HEK293 (cell line): Measurements from ENCODE around the gene PCDHGB7.

Experiments
- CTCF ChIA-PET: fragments of 350-600 bp; formaldehyde crosslinking; extraction: SDS; loops from one replicate; lab custom pipeline; 2021; ENCODE audit warnings: antibody characterized with exemption; lab: Yijun Ruan, JAX
- POLR2A ChIA-PET: fragments of 300-600 bp; formaldehyde crosslinking; extraction: SDS; loops from one replicate; lab custom pipeline; 2020; ENCODE audit warnings: antibody characterized with exemption, inconsistent platforms; lab: Yijun Ruan, JAX
- H3K27ac ChIP-seq: fragments of 200-500 bp; sonication (Bioruptor generic); 2 replicates; pipeline ENCODE4 v1.5.1; 2014; ENCODE audit warnings: low read depth, low read length, control low read depth, inconsistent platforms; ENCODE audit errors: extremely low read depth
- H3K36me3 ChIP-seq, 2 experiments: fragments of 200-500 bp in 1 of 2; sonication (Bioruptor generic) in 1 of 2; 1 replicate in 1 of 2; 2 replicates in 1 of 2; pipeline ENCODE4 v1.5.1; 2014 to 2017; ENCODE audit warnings: inconsistent platforms in 2 of 2, low read length in 2 of 2; ENCODE audit not compliant: control insufficient read depth in 2 of 2, insufficient read depth in 1 of 2
- H3K4me1 ChIP-seq: fragments of 200-500 bp; sonication (Bioruptor generic); 2 replicates; pipeline ENCODE4 v1.5.1; 2014; ENCODE audit warnings: mild to moderate bottlenecking, low read length, inconsistent platforms; ENCODE audit not compliant: control insufficient read depth, insufficient read depth
- H3K4me3 ChIP-seq: 2 replicates; pipeline ENCODE4 v1.5.1; 2011; ENCODE audit warnings: low read depth, mild to moderate bottlenecking, control low read depth, low read length, moderate library complexity
- H3K9me3 ChIP-seq: fragments of 200-500 bp; sonication (Bioruptor generic); 2 replicates; pipeline ENCODE4 v1.5.1; 2014; ENCODE audit warnings: low read depth, low read length, inconsistent platforms; ENCODE audit not compliant: control insufficient read depth, insufficient read depth
- KLF16 ChIP-seq: fragments of 450-650 bp; formaldehyde crosslinking; IDR thresholded peaks from 2 replicates; pipeline ENCODE4 v1.5.1; 2017; ENCODE audit warnings: missing biosample characterization, missing genetic modification characterization
- REST ChIP-seq: fragments of 450-650 bp; formaldehyde crosslinking; IDR thresholded peaks from 2 replicates; pipeline ENCODE4 v1.5.1; 2016; ENCODE audit warnings: missing biosample characterization, missing genetic modification characterization
- ZBTB7A ChIP-seq: fragments of 450-650 bp; formaldehyde crosslinking; IDR thresholded peaks from 2 replicates; pipeline ENCODE4 v1.5.1; 2016; ENCODE audit warnings: low read depth, missing biosample characterization, missing genetic modification characterization
- ZBTB8A ChIP-seq: fragments of 450-650 bp; formaldehyde crosslinking; IDR thresholded peaks from 2 replicates; pipeline ENCODE4 v1.5.1; 2016; ENCODE audit warnings: missing biosample characterization, missing genetic modification characterization
- ZNF16 ChIP-seq: fragments of 450-650 bp; formaldehyde crosslinking; IDR thresholded peaks from 2 replicates; pipeline ENCODE4 v1.5.1; 2016; ENCODE audit warnings: low read depth, missing biosample characterization, missing genetic modification characterization
- ZNF266 ChIP-seq: fragments of 450-650 bp; formaldehyde crosslinking; IDR thresholded peaks from 2 replicates; pipeline ENCODE4 v1.5.1; 2016; ENCODE audit warnings: missing biosample characterization, missing genetic modification characterization, low read depth
- ZNF335 ChIP-seq: fragments of 450-650 bp; formaldehyde crosslinking; conservative IDR thresholded peaks from 2 replicates; pipeline ENCODE4 v1.5.1; 2016; ENCODE audit warnings: missing biosample characterization, missing genetic modification characterization
- ZNF366 ChIP-seq: fragments of 450-650 bp; formaldehyde crosslinking; conservative IDR thresholded peaks from 2 replicates; pipeline ENCODE4 v1.5.1; 2016; ENCODE audit warnings: missing biosample characterization, missing genetic modification characterization
- ZNF513 ChIP-seq: fragments of 450-650 bp; IDR thresholded peaks from 2 replicates; pipeline ENCODE4 v1.5.1; 2018; ENCODE audit warnings: missing biosample characterization, missing genetic modification characterization
- ZNF792 ChIP-seq: fragments of 450-650 bp; formaldehyde crosslinking; IDR thresholded peaks from 2 replicates; pipeline ENCODE4 v1.5.1; 2016; ENCODE audit warnings: missing biosample characterization, missing genetic modification characterization
- TF ChIP-seq, protein P1 (sequence below): fragments of 450-650 bp; formaldehyde crosslinking; IDR thresholded peaks from 2 replicates; pipeline ENCODE4 v1.5.1; 2016; ENCODE audit warnings: missing biosample characterization, missing genetic modification characterization, borderline replicate concordance
- TF ChIP-seq, protein P2 (sequence below): fragments of 450-650 bp; formaldehyde crosslinking; IDR thresholded peaks from 2 replicates; pipeline ENCODE4 v1.5.1; 2016; ENCODE audit warnings: missing biosample characterization, missing genetic modification characterization

PCDHGB7 gene

GRCh38 chr5:141393267-141393666 lies 24.2 kb upstream of the PCDHGB7 start:
- Histone ChIP-seq H3K4me3 (no peak overlapping the region), H3K4me1 (no peaks in the 10 kb centered on the region), H3K9me3 (no peaks in the 10 kb centered on the region), H3K36me3 (no peaks in the 10 kb centered on the region), H3K27ac (no peak overlapping the region)
- POLR2A ChIA-PET: no interaction called here
- CTCF ChIA-PET: interaction anchor here (0.6 to 4.2 kb wide), 10 partner anchors 10 to 483 kb away, joined by 3 to 25 read pairs (median 5); partner anchors contain the start of genes PCDHGA11, PCDHGA6, PCDHGA7 and PCDHGB6
- TF ChIP-seq ZBTB7A (tag by site-specific recombination) (no peak), ZNF366 (tag by site-specific recombination) (no peak), ZNF266 (tag by site-specific recombination) (no peak), ZBTB8A (tag by site-specific recombination) (no peak), ZNF513 (tag by site-specific recombination) (no peak), REST (no peak), ZNF792 (tag by site-specific recombination) (no peak), KLF16 (no peak), ZNF335 (tag by site-specific recombination) (no peak), ZNF16 (tag by site-specific recombination) (no peak)
- TF ChIP-seq, protein P1, sequence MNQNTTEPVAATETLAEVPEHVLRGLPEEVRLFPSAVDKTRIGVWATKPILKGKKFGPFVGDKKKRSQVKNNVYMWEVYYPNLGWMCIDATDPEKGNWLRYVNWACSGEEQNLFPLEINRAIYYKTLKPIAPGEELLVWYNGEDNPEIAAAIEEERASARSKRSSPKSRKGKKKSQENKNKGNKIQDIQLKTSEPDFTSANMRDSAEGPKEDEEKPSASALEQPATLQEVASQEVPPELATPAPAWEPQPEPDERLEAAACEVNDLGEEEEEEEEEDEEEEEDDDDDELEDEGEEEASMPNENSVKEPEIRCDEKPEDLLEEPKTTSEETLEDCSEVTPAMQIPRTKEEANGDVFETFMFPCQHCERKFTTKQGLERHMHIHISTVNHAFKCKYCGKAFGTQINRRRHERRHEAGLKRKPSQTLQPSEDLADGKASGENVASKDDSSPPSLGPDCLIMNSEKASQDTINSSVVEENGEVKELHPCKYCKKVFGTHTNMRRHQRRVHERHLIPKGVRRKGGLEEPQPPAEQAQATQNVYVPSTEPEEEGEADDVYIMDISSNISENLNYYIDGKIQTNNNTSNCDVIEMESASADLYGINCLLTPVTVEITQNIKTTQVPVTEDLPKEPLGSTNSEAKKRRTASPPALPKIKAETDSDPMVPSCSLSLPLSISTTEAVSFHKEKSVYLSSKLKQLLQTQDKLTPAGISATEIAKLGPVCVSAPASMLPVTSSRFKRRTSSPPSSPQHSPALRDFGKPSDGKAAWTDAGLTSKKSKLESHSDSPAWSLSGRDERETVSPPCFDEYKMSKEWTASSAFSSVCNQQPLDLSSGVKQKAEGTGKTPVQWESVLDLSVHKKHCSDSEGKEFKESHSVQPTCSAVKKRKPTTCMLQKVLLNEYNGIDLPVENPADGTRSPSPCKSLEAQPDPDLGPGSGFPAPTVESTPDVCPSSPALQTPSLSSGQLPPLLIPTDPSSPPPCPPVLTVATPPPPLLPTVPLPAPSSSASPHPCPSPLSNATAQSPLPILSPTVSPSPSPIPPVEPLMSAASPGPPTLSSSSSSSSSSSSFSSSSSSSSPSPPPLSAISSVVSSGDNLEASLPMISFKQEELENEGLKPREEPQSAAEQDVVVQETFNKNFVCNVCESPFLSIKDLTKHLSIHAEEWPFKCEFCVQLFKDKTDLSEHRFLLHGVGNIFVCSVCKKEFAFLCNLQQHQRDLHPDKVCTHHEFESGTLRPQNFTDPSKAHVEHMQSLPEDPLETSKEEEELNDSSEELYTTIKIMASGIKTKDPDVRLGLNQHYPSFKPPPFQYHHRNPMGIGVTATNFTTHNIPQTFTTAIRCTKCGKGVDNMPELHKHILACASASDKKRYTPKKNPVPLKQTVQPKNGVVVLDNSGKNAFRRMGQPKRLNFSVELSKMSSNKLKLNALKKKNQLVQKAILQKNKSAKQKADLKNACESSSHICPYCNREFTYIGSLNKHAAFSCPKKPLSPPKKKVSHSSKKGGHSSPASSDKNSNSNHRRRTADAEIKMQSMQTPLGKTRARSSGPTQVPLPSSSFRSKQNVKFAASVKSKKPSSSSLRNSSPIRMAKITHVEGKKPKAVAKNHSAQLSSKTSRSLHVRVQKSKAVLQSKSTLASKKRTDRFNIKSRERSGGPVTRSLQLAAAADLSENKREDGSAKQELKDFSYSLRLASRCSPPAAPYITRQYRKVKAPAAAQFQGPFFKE (tag by site-specific recombination): no peak
- TF ChIP-seq, protein P2, sequence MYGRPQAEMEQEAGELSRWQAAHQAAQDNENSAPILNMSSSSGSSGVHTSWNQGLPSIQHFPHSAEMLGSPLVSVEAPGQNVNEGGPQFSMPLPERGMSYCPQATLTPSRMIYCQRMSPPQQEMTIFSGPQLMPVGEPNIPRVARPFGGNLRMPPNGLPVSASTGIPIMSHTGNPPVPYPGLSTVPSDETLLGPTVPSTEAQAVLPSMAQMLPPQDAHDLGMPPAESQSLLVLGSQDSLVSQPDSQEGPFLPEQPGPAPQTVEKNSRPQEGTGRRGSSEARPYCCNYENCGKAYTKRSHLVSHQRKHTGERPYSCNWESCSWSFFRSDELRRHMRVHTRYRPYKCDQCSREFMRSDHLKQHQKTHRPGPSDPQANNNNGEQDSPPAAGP (tag by site-specific recombination): no peak
